SH-SY5Y (cell line): Measurements from ENCODE around the gene SUGCT.

ENCODE experiments used
- GATA2 ChIP-seq: IDR thresholded peaks from 2 replicates; pipeline ENCODE4 v1.6.1; 2011; ENCODE audit warnings: mild to moderate bottlenecking, low read depth, low read length
- GATA3 ChIP-seq: IDR thresholded peaks from 2 replicates; pipeline ENCODE4 v1.6.1; 2011; ENCODE audit warnings: low read depth, mild to moderate bottlenecking, low read length, moderate library complexity

The SUGCT gene

DNA sequence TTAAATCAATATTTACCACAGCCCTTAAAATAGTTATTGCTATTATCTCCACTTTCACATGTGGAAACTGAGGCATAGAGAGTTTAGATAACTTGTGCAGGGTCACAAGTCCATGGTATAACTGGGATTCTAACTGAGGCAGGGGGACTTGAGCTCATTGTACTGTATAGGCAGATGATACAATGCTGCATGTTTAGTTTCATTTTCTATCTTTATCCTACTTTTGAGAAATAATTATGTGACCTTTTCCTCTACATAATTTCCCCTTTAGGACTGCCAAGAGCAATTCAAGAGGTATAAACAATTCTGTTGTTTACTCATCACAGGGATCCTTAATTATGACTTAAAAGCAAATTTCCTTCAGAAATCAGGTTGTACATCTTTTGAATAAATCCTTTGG, 193.1 kb downstream of the SUGCT start:
- no peak for TF ChIP-seq GATA3
- TF ChIP-seq GATA2, result no peak

GRCh38 chr7:40329601-40330153, 194.9 kb downstream of the SUGCT start:
- TF ChIP-seq GATA2 (no peak; the same call in 1 of the 2 replicates), GATA3 (no peak)

GRCh38 chr7:40330408-40330807, 195.6 kb downstream of the SUGCT start:
- TF ChIP-seq GATA2, result no peak
- no peak for TF ChIP-seq GATA3

- TF ChIP-seq GATA3, result no peak
These were observed 197.1 kb downstream of the SUGCT start for GRCh38 chr7:40331915-40332314.

GRCh38 chr7:40332516-40332915, 197.7 kb downstream of the SUGCT start:
- TF ChIP-seq GATA2 (no peak), GATA3 (no peak)

- TF ChIP-seq GATA2 (no peak), GATA3 (no peak)
These were observed 207.0 kb downstream of the SUGCT start for GRCh38 chr7:40341836-40342235.

DNA sequence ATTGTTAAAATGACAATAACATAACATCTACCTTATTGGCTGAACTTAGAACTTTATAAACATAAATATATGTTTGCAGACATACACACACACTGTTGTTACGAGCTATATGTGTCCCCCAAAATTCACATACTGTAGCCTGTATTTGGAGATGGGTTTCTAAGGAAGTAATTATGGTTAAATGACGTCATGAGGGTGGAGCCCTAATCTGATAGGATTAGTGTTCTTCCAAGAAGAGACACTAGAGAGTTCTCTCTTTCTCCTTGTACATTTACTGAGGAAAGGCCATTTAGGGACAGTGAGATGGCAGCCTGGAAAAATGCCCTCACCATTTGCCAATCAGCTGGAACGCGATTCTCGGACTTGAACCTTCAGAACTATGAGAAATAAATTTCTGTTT, 211.7 kb downstream of the SUGCT start:
- TF ChIP-seq GATA3 (no peak), GATA2 (no peak)

GRCh38 chr7:40348126-40348728, 213.4 kb downstream of the SUGCT start:
- TF ChIP-seq GATA3 (no peak), GATA2 (no peak)

DNA sequence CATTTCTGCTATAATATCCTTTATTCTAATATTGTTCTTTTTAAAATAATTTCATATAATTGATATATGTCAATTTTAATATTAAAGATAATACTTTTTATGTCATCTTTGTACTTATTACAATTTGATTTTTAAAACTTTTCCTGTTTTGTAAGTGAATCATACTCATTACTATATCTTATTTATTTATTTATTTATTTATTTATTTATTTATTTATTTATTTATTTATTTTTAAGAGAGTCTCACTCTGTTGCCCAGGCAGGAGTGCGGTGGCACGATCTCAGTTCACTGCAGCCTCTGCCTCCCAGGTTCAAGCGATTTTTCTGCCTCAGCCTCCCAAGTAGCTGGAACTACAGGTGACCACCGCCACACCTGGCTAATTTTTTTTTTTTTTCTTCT, 215.3 kb downstream of the SUGCT start:
- TF ChIP-seq GATA3, result no peak
- TF ChIP-seq GATA2, result no peak

GRCh38 chr7:40354711-40355110, 219.9 kb downstream of the SUGCT start:
- TF ChIP-seq GATA2 (no peak), GATA3 (no peak)

GRCh38 chr7:40356312-40356711, 221.5 kb downstream of the SUGCT start:
- TF ChIP-seq GATA2, result no peak
- no peak for TF ChIP-seq GATA3

DNA sequence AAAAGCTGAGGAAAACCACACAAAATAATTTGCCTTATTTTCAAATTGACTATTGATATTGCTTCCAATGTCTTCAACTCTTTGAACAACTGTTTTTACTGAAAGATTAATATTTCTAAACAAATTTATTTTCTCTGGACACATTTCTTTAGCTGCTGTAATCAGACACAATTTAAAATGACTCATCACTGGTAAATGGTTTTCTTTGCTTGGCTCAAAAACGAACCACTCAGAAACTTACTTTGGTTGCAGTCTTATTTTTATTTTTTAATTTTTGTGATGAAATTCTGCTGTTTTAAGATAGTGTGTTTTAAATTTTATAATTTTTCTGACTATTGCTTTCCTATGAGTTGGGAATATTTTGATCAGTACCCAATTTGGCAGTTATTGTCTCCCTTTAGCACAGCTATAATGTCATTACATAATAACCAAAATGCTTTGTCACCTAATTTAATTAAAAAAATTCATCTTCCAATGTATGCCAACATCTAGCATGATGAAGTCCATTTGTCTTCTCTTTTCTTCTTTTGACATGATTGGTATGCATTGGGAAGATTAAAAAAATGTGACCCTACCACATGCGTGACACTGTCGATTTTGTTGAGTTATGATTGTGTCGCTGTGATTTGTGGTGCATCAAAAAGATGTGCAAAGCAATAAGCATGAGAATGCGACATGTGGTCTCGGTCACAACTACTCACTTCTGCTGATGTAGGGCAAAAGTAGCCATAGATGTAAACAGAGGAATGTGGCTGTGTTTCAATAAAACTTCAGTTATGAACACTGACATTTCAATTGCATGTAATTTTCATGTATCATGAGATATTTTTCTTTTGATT, 222.3 kb downstream of the SUGCT start:
- TF ChIP-seq GATA3 (no peak), GATA2 (no peak)

DNA sequence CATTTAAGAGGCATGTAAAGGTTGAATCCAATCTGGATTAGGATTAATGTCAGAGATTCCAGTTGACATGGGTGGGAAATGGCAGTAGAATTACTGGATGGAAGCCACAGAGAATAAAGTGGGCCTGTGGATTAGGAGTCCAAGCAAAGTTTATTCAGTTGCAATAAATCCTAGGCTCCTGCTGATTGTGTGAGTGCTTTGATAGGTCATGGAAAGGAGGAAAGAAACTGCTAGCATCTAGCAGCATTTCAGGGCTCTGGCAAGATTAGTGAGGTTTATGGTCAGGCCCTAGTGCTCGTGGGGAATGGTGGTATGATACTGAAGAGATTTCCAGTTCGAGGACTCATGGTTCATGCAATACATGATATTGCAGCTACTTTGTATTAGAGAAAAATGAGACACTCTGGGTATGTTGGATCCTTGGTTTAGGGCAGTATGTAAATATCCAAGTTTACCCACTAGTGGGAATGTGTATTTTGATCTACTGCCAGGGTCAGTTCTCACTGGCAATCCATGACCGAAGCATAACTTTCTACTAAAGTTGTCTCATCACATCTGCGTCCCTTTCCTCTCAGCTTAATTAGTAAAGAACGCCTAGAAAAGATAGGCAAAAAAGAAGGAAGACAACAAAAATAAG, 235.0 kb downstream of the SUGCT start:
- TF ChIP-seq GATA3 (no peak), GATA2 (no peak)

- no peak for TF ChIP-seq GATA3
- no peak for TF ChIP-seq GATA2
These were observed 237.1 kb downstream of the SUGCT start for GRCh38 chr7:40371806-40372440.

GRCh38 chr7:40374575-40374974, 239.8 kb downstream of the SUGCT start:
- no peak for TF ChIP-seq GATA2
- TF ChIP-seq GATA3, result no peak
